ENCODE data around the gene LRRC4C.
A peak's percentile ranks its signal among the peaks of the same experiment; 100 is the strongest.

Gene LRRC4C

DNA sequence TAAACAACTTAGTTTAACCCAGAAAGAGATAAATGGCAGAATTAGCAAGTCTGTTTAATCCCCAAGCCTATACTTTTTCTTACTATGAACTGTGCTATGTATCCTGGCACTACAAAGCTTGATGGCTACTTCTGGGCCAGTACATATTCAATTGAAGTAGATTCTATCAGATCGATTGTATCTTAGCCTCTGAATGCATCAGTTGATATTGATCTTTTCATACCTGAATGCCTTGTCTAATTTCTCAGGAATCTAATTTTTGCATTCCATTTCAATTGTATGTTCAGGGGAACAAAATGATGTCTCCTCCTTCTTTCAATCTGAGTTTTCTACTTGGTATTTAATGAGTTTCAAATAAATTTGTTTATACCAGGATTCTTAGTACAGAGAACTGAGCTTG is 1137.9 kb downstream of the LRRC4C start:
- FAIRE-seq (no peak), DNase-seq (ENCODE audit: insufficient read length) (no peak)
- TF ChIP-seq POLR2AphosphoS5 (IDR thresholded peaks at IDR 0.05; ENCODE audit: low read depth, low read length) (no peak), TAF1 (IDR thresholded peaks at IDR 0.05; ENCODE audit: borderline replicate concordance, low read depth, low read length) (no peak), POLR2A (IDR thresholded peaks at IDR 0.05; ENCODE audit: low read depth, low read length) (no peak)

DNA sequence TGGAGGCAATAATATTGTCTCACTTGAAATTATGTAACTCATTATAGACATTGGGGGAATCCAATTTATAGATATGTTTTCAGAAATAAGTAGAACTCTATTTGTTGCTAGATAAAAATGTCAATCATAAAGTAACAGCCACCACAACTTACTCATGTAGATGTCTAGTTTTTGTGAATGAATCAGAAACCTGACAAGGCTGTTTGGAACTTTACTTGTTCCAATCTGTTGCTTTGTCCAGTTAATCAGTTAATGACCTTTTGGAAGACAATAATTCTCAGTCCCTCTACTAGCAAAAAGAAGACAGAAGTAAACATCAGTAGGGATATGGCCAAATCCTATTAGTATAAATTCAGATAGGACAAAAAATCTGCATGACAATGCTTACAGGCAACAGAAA is 1143.3 kb downstream of the LRRC4C start:
- TF ChIP-seq TAF1 (IDR thresholded peaks at IDR 0.05; ENCODE audit: borderline replicate concordance, low read depth, low read length) = no peak
- DNase-seq (ENCODE audit: insufficient read length) (no peak), FAIRE-seq (no peak)

DNA sequence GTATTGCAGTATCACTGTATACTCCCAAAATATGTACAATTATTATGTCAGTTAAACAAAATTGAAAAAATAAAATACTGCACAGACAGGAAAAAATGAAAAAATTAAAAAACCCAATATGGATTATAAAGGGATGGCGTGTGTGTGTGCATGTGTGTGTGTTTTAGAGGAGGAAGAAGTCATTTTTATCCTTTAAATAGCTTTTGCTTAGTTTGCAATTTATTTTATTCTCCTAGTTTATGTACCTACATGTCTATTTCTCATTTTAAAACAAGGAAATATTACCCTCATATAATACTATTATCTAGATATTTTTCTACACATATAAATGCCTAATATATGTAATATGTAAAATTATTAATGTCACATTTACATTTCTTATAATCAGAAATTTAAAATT is 1144.3 kb downstream of the LRRC4C start:
- TF ChIP-seq POLR2AphosphoS5 (IDR thresholded peaks at IDR 0.05; ENCODE audit: low read depth, low read length) = no peak
- no peak for TF ChIP-seq TAF1 (IDR thresholded peaks at IDR 0.05; ENCODE audit: borderline replicate concordance, low read depth, low read length)
- TF ChIP-seq POLR2A (IDR thresholded peaks at IDR 0.05; ENCODE audit: low read depth, low read length) = no peak
- FAIRE-seq = no peak
- DNase-seq (ENCODE audit: insufficient read length) = no peak

DNA sequence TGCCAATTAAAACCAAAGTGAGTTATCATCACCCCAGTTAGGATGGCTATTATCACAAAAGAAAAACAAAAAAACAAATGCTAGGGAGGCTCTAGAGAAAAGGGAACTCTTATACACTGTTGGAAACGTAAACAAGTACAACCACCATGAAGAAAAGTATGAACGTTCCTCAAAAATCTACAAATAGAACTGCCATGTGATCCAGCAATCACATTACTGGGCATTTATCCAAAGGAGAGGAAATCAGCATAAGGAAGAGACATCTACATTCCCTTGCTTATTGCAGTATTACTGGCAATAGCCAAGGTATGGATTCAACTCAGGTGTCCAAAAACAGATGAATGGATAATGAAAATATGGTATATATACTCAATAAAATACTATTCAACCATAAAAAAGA is 1145.1 kb downstream of the LRRC4C start:
- TF ChIP-seq TAF1 (IDR thresholded peaks at IDR 0.05; ENCODE audit: borderline replicate concordance, low read depth, low read length) (no peak), POLR2AphosphoS5 (IDR thresholded peaks at IDR 0.05; ENCODE audit: low read depth, low read length) (no peak)
- no peak for DNase-seq (ENCODE audit: insufficient read length)
- no peak for FAIRE-seq

DNA sequence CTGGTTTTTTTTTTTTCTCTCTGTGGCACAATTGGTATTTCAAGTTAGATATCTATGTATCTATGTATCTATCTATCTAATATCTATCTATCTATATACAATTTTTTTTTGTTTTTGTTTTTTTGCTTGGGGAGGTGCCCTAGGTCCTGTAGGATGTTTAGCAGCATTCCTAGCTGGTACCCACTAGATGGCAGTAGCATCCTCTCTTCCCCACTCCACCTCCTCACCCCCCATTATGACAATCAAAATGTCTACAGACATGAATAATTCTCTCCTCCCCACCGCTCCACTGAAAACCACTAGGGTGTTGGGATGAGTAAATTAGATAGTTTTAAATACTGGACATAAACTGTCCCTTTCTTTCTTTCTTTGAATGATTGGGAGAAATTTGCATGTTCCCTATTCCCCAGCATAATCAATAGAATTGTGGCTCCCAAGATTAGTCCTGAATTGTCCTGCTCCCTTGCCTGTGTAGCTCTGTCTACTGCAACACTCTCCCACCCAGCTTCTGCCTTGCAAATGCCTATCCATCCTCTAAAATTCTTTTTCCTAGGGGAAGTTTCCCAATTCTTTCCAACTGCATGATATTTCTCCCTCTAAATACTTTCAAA is 1152.4 kb downstream of the LRRC4C start:
- peak; percentile 85 for FAIRE-seq
- peak; percentile 11 for DNase-seq (ENCODE audit: insufficient read length)
- TF ChIP-seq POLR2AphosphoS5 (IDR thresholded peaks at IDR 0.05; ENCODE audit: low read depth, low read length) (no peak), TAF1 (IDR thresholded peaks at IDR 0.05; ENCODE audit: borderline replicate concordance, low read depth, low read length) (no peak), POLR2A (IDR thresholded peaks at IDR 0.05; ENCODE audit: low read depth, low read length) (no peak)

DNA sequence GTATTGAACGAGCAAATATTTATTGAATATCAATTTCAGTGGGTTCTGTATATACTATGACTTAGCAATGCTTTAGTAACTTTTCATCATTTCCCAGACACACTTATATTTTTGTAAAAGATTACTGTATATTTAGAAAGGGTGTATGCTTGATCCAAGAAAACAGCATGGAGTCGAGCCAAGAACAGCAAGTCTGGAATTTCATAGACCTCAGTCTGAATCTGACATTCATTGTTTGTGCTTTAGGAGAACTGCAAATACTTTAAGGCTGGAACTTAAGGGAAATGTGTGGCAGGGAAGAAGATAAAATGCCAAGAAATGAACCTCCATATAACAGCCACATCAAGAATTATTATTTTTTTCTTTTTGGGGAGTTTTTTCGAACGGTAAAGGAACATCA is 1156.8 kb downstream of the LRRC4C start:
- FAIRE-seq (no peak), DNase-seq (ENCODE audit: insufficient read length) (no peak)
- TF ChIP-seq POLR2AphosphoS5 (IDR thresholded peaks at IDR 0.05; ENCODE audit: low read depth, low read length) = no peak
- TF ChIP-seq POLR2A (IDR thresholded peaks at IDR 0.05; ENCODE audit: low read depth, low read length) = no peak
- TF ChIP-seq TAF1 (IDR thresholded peaks at IDR 0.05; ENCODE audit: borderline replicate concordance, low read depth, low read length) = no peak

DNA sequence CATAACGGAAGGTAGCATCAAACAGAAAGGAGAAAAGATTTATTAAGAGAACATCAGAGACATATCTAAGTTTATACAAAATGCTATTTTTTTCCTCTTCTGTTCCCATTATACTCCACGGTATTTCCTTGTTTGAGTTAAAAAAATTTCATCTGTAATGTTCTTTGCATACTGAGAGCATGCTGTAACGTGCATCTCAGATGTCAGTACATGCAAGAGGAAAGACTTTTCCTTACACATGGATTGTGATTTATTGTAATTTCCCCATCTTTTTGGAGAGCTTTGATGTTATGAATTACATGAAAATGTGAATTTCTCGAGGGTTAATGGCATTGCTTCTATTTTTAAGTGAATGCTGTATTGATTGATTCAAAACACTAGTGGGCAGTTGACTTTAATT is 1164.0 kb downstream of the LRRC4C start:
- DNase-seq (ENCODE audit: insufficient read length) = no peak
- no peak for FAIRE-seq
- TF ChIP-seq POLR2A (IDR thresholded peaks at IDR 0.05; ENCODE audit: low read depth, low read length) (no peak), TAF1 (IDR thresholded peaks at IDR 0.05; ENCODE audit: borderline replicate concordance, low read depth, low read length) (no peak), POLR2AphosphoS5 (IDR thresholded peaks at IDR 0.05; ENCODE audit: low read depth, low read length) (no peak)

DNA sequence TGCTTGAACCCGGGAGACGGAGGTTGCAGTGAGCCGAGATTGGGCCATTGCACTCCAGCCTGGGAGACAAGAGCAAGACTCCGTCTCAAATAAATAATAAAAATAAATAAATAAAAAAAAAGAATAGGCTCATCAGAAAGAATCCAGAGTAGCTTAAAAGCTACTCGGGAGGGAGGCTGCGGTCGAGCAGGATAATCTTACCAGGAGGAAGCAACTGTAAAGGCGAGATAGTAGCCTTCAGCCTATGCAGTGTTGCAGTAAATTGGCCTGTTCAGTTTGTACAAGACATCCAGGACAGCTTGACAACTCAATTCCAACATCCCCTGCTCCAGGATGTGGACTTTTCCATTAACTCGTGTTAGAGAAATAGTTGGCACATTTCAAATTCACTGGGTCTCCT is 1164.7 kb downstream of the LRRC4C start:
- no peak for DNase-seq (ENCODE audit: insufficient read length)
- no peak for TF ChIP-seq POLR2AphosphoS5 (IDR thresholded peaks at IDR 0.05; ENCODE audit: low read depth, low read length)
- TF ChIP-seq POLR2A (IDR thresholded peaks at IDR 0.05; ENCODE audit: low read depth, low read length) = no peak
- no peak for FAIRE-seq

DNA sequence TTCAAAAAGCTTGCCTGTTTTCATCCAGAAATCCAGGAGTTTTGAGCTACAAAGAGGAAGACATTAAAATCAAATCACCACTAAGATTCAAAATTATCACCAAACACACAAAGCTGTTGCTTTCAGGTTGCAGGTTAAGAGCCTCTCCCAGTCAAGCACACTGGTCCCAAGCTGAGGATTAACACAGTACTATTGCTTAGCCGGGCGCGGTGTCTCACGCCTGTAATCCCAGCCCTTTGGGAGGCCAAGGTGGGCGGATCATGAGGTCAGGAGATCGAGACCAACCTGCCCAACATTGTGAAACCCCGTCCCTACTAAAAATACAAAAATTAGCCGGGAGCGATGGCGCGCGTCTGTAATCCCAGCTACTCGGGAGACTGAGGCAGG is 1165.1 kb downstream of the LRRC4C start:
- no peak for DNase-seq (ENCODE audit: insufficient read length)
- TF ChIP-seq TAF1 (IDR thresholded peaks at IDR 0.05; ENCODE audit: borderline replicate concordance, low read depth, low read length) (no peak), POLR2AphosphoS5 (IDR thresholded peaks at IDR 0.05; ENCODE audit: low read depth, low read length) (no peak), POLR2A (IDR thresholded peaks at IDR 0.05; ENCODE audit: low read depth, low read length) (no peak)

DNA sequence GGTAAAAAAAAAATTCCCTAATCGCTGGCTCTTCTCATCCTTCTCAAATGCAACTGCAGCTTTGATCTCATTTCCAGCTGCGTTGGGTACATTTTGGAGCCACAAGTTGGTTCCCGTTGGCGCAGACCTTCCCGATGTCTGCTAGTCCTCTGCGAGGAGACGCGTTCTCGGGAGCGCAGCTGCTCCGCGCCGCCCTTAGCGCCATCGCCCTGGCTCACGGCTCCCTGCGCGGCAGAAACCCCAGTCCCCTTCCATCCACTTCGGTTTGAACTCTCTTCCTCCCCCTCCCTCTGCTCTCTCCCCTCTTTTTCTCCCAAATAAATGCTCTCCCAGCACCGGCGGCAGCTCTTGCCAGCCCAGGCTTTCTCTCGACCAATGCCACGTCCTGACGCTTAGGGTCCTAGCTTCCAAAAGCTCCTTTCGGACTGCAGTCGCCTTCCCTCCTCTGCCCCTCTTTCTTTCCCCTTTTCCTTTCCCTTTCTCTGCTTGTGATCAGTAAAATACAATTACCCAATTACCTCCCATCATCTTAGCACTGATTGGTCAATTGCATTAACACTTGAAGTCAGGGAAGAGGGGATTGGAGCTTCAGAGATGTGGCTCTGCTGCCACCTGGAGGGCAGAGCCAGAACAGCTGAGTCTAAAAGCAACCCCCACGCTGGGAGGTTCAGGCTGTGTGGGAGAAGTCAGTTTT is 1165.7 kb downstream of the LRRC4C start:
- TF ChIP-seq TAF1 (IDR thresholded peaks at IDR 0.05; ENCODE audit: borderline replicate concordance, low read depth, low read length) (no peak), POLR2A (IDR thresholded peaks at IDR 0.05; ENCODE audit: low read depth, low read length) (no peak), POLR2AphosphoS5 (IDR thresholded peaks at IDR 0.05; ENCODE audit: low read depth, low read length) (no peak)
- FAIRE-seq = peak; percentile 90
- DNase-seq (ENCODE audit: insufficient read length) = peak; percentile 36

More for the DNA sequence above, 1165.1 kb downstream of the LRRC4C start:
- no peak for FAIRE-seq

DNA sequence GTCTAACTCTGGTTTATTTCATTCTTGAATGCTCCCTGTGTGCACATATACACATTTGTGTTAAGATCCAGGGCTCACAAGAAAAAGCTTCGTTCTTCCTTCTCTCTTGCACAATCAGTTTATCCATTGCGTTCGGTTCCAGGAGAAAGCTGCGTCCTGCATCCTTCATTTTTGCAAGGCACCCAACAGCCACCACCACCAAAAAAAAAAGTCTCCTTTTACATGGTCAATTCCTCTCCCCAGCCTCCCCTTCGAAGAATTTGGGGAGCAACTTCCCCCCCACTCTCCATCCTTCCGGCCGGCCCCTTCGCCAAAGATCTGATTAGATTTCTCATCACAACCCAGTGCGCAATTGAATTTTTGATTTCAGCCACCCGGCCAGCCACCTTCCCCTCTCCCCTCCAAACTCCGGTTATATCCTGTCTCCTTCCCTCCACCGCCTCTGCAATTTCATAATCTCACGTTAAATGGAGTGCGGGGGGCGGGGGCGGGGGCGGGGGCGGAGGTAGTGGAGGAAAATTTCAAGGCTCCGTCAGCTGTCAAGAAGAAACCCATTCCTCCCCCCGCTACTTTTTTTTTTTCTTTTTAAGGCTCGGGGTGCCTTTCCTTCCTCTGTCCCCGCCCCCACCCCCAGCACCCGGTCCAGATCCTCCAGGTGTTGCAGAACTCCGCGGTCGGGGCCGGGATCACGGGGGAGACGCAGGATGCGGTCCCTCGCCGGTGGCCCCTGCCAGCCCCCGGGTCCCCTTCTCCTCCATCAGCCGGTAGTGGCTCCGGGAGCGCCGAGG is 1166.5 kb downstream of the LRRC4C start:
- no peak for DNase-seq (ENCODE audit: insufficient read length)
- TF ChIP-seq TAF1 (IDR thresholded peaks at IDR 0.05; ENCODE audit: borderline replicate concordance, low read depth, low read length) = no peak
- TF ChIP-seq POLR2A (IDR thresholded peaks at IDR 0.05; ENCODE audit: low read depth, low read length) = no peak
- no peak for TF ChIP-seq POLR2AphosphoS5 (IDR thresholded peaks at IDR 0.05; ENCODE audit: low read depth, low read length)
- no peak for FAIRE-seq

DNA sequence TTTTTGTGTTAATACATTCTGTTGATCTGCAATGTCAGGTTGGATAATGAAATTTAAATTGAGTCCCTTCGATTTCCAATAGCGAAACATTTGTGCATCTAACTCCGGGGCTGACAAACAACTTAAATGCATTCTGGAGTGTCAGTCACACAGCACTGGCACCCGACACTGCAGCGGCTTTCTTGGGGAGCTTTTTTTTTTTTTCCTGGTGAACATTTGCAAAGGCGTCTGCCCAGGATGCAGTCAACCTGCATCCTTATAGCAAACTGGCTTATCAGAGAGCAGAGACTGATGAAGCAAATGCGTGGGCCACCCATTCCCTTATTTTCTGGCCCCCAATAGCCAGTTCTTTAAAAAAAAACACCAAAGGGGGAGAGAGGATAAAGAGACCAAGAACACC is 1167.7 kb downstream of the LRRC4C start:
- FAIRE-seq (no peak), DNase-seq (ENCODE audit: insufficient read length) (no peak)
- TF ChIP-seq TAF1 (IDR thresholded peaks at IDR 0.05; ENCODE audit: borderline replicate concordance, low read depth, low read length) = no peak
- no peak for TF ChIP-seq POLR2A (IDR thresholded peaks at IDR 0.05; ENCODE audit: low read depth, low read length)
- no peak for TF ChIP-seq POLR2AphosphoS5 (IDR thresholded peaks at IDR 0.05; ENCODE audit: low read depth, low read length)

Data from GM12892 (cell line).